Mucosa of descending colon (tissue), 3 donors: Measurements from ENCODE around the gene TECPR1. TPM values are rescaled to one million over a fixed set of nuclear protein-coding genes. Genes with fewer than 3 reads are reported as not detected.
A peak's percentile ranks its signal among the peaks of the same experiment; 100 is the strongest.

Source experiments
- ATAC-seq: fragments of 200-7000 bp; cut with Tn5 transposase; one replicate; pipeline ENCODE4 v1.9.1; 2020; ENCODE audit warnings: mild to moderate bottlenecking, moderate library complexity
- DNase-seq, 3 donors: peaks; one replicate each; pipeline ENCODE4 v3.0.0-alpha.2; 2020
- H3K36me3 ChIP-seq: fragments of 200-600 bp; one replicate; pipeline ENCODE4 v1.8.0; 2021; ENCODE audit warnings: low read depth, mild to moderate bottlenecking
- H3K4me1 ChIP-seq: fragments of 200-600 bp; one replicate; pipeline ENCODE4 v1.8.0; 2021; ENCODE audit warnings: low read depth, mild to moderate bottlenecking
- H3K4me3 ChIP-seq: fragments of 200-600 bp; one replicate; pipeline ENCODE4 v1.8.0; 2021; ENCODE audit warnings: mild to moderate bottlenecking
- H3K9me3 ChIP-seq: fragments of 200-600 bp; one replicate; pipeline ENCODE4 v1.8.0; 2021; ENCODE audit warnings: mild to moderate bottlenecking
- CTCF ChIP-seq: fragments of 200-600 bp; IDR thresholded peaks from one replicate; pipeline ENCODE4 v1.8.0; 2022; ENCODE audit warnings: antibody characterized with exemption, mild to moderate bottlenecking
- intact Hi-C, 2 donors: fragments of 100-400 bp; cut with DNase I in 1 of 2; cut with micrococcal nuclease in 1 of 2; formaldehyde crosslinking; loops; one replicate each; pipeline versions ENCODE4 v1.11.0 to v1.11.1; 2022; cut with DNase I, micrococcal nuclease
- total RNA-seq, 3 donors: library from RNA; stranded (reverse); fragmentation: NEBNext Ultra II Directional in 2 of 3; extraction: Animal tissue kit (Norgen Biotek cat#: 25700) in 2 of 3; gene quantifications; one replicate each; pipeline versions ENCODE4 v1.2.1 to v1.2.4, GENCODE V29; 2021 to 2023
- donor health status: DM: no; HTN: no; CAD: no; lungs with moderate emphysema.
- donor health status: DM: no; HTN: no; CAD: no.
- donor health status: DM: no; HTN: yes; CAD: no.

Gene TECPR1
- total RNA-seq, 3 donors from 2014 or later = 37.0 to 50.5 (median 45.5) TPM

- intact Hi-C loops = no loop called here
- DNase-seq (peak in 1 of 3 donors; percentile 32), ATAC-seq (no peak)
- H3K9me3 ChIP-seq = no peaks in the 10 kb centered on the region
- TF ChIP-seq CTCF = no peak
- no peak overlapping the region for H3K4me3 ChIP-seq
- H3K4me1 ChIP-seq = peaks cover 32% of the 10 kb centered on the region
- no peaks in the 10 kb centered on the region for H3K36me3 ChIP-seq
These were observed 1.2 kb downstream of the TECPR1 start for GRCh38 chr7:98250789-98251188.

DNA sequence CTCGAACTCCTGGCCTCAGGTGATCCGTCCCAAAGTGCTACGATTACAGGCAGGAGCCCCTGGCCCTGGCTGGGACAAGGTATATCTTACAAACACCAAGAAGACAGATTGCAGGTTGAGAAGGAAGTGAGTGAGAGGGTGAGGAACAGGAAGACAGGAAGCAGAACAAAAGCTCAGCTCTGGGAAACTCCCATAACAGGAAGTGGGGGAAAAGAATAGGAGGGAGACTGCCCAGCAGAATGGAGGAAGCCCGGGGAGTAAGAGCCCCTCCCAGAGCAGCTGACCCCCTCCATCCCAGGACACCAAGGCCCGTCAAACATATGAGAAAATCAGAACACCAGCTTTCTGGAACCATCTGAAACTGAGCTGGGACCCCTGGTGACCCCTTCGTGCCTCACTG lies 2.9 kb downstream of the TECPR1 start:
- DNase-seq (no peak), ATAC-seq (no peak)
- intact Hi-C loops = no loop called here
- TF ChIP-seq CTCF = no peak
- Histone ChIP-seq H3K4me3 (no peak overlapping the region), H3K4me1 (peaks cover 32% of the 10 kb centered on the region), H3K36me3 (no peaks in the 10 kb centered on the region), H3K9me3 (no peaks in the 10 kb centered on the region)

GRCh38 chr7:98248156-98248555 lies 3.9 kb downstream of the TECPR1 start:
- H3K4me1 ChIP-seq = peaks cover 29% of the 10 kb centered on the region
- intact Hi-C loops = no loop called here
- no peak for TF ChIP-seq CTCF

DNA sequence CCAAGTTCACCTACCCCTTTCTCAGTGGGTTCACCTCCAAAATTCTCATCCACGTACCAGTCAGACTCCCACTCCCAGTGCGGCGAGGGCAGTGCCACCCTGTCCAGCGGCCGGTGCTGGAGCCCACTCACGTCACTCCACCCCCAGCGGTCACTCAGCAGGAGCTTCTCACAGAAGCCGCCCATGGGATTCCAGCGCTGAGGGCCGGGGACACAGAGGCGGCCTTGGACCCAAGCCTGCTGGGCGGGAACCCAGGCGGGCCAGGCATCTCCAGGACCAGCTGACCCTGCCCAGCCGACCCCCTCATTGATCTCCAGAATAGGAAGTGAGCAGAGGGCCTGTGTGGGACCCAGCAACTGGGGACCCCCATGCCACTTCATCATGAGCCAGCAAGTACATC lies 7.2 kb downstream of the TECPR1 start:
- DNase-seq (no peak), ATAC-seq (no peak)
- intact Hi-C loops = no loop called here
- no peak for TF ChIP-seq CTCF
- Histone ChIP-seq H3K36me3 (no peaks in the 10 kb centered on the region), H3K4me3 (no peak overlapping the region), H3K9me3 (no peaks in the 10 kb centered on the region), H3K4me1 (peaks cover 7% of the 10 kb centered on the region)

More at GRCh38 chr7:98248156-98248555, 3.9 kb downstream of the TECPR1 start:
- H3K9me3 ChIP-seq = no peaks in the 10 kb centered on the region
- no peak for ATAC-seq
- DNase-seq = no peak
- H3K4me3 ChIP-seq = no peak overlapping the region
- H3K36me3 ChIP-seq = no peaks in the 10 kb centered on the region

DNA sequence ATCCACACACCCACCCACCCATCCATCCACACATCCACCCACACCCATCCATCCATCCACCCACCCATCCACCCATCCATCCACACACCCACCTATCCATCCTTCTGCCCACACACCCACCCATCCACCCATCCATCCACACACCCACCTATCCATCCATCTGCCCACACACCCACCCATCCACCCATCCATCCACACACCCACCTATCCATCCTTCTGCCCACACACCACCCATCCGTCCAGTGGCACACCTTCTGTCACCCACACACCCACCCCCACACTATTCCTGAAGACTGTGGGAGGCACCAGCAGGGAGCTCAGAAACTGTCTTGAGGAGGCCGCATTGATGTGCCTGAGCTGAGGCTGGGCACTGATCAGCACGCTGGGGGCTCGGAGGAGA lies 9.1 kb downstream of the TECPR1 start:
- intact Hi-C loops = no loop called here
- DNase-seq (no peak), ATAC-seq (no peak)
- no peak overlapping the region for H3K4me3 ChIP-seq
- H3K4me1 ChIP-seq = no peaks in the 10 kb centered on the region
- H3K9me3 ChIP-seq = no peaks in the 10 kb centered on the region
- TF ChIP-seq CTCF = no peak
- no peaks in the 10 kb centered on the region for H3K36me3 ChIP-seq

GRCh38 chr7:98242342-98242741 lies 9.7 kb downstream of the TECPR1 start:
- DNase-seq (no peak), ATAC-seq (no peak)
- Histone ChIP-seq H3K36me3 (no peaks in the 10 kb centered on the region), H3K4me1 (no peaks in the 10 kb centered on the region), H3K9me3 (no peaks in the 10 kb centered on the region), H3K4me3 (no peak overlapping the region)
- intact Hi-C loops = no loop called here
- no peak for TF ChIP-seq CTCF
